Ovary (tissue), 3 donors: Measurements from ENCODE around the gene PRIMA1.

Experiments
- CTCF ChIP-seq, 3 donors: fragments of 450-650 bp in 2 of 3; fragments of 200-600 bp in 1 of 3; IDR thresholded peaks; one replicate each; pipeline versions ENCODE4 v1.5.1 to v1.8.0; 2016 to 2022; ENCODE audit warnings: antibody characterized with exemption in 3 of 3, mild to moderate bottlenecking in 1 of 3
- EP300 ChIP-seq: sonication (generic); formaldehyde crosslinking; IDR thresholded peaks from one replicate; pipeline ENCODE4 v1.6.1; 2017; ENCODE audit warnings: antibody characterized with exemption
- POLR2A ChIP-seq: fragments of 450-650 bp; IDR thresholded peaks from one replicate; pipeline ENCODE4 v1.6.1; 2017; ENCODE audit warnings: antibody characterized with exemption, mild to moderate bottlenecking, moderate library complexity
- donor health status: DM: no; HTN: no; CAD: no.

- TF ChIP-seq CTCF (IDR thresholded peaks at IDR 0.05) (no peak), EP300 (no peak), POLR2A (no peak)
Observed at GRCh38 chr14:93720076-93720815, 68.0 kb downstream of the PRIMA1 start.
